Caki2 (cell line): ENCODE data around the gene RBBP8. TPM values are rescaled to one million over a fixed set of nuclear protein-coding genes. Genes with fewer than 3 reads are reported as not detected.
A peak's percentile ranks its signal among the peaks of the same experiment; 100 is the strongest.
"Not testable (repeated sequence)": the region's sequence is repeated elsewhere in the genome, so short reads cannot be mapped to it uniquely, and the experiment has no call there.

Experiments
- DNase-seq: peaks from one replicate; pipeline ENCODE4 v3.0.0-alpha.2; 2015; ENCODE audit warnings: low read depth
- in situ Hi-C: cut with HindIII; loops from 2 replicates; pipeline ENCODE4 v1.10.0; 2016; ENCODE audit warnings: low sequenced_read_pairs, low pct_unique_long_range_greater_than_20kb, mixed read lengths
- total RNA-seq: library from RNA; depleted of rRNA; stranded (reverse); fragments of >200 nt; shearing (Covaris generic); gene quantifications from 2 replicates; pipeline ENCODE4 v1.2.3, GENCODE V29; 2014; ENCODE audit warnings: low replicate concordance

Gene RBBP8
- total RNA-seq, 1 experiment from 2014 or later = 17.0 TPM

- no peak for DNase-seq
- in situ Hi-C loops = no loop called here
These were observed 1.7 kb downstream of the RBBP8 start for GRCh38 chr18:22934789-22935188.

DNA sequence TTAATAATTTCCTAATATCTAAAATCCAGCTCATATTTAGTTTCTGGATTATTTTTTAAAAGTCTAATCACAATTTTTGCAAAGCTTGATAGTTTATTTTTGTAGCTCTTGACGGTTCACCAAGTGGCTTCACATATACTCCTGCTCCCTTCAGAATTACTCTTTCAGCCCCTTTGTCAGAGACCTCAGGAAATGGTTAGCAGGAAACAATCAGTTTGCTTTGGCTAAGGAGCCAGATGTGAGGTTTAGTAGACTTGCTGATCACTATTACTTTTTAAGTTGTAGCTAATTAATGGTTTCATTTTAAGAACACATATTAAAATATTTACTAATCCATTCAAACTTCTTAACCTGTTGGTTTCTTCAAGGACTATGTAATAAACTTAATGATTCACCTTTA, 2.3 kb downstream of the RBBP8 start:
- in situ Hi-C loops = no loop called here
- no peak for DNase-seq

DNA sequence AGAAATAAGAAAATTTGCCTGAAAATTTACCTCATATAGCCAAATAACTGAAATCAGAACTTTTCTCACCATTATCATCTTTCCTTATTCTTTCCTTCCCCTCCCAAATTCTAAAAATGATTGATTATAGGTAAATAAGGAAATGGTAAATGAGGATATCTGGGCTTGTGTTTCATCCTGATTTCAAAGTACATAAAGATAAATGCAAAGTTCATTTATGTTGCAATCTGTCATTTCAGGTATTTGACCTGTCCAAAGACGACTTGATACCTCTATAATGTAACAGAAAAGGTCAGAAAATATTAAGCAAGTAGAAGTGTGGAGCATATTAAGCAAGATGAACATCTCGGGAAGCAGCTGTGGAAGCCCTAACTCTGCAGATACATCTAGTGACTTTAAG, 3.4 kb downstream of the RBBP8 start:
- DNase-seq = no peak
- in situ Hi-C loops = no loop called here

DNA sequence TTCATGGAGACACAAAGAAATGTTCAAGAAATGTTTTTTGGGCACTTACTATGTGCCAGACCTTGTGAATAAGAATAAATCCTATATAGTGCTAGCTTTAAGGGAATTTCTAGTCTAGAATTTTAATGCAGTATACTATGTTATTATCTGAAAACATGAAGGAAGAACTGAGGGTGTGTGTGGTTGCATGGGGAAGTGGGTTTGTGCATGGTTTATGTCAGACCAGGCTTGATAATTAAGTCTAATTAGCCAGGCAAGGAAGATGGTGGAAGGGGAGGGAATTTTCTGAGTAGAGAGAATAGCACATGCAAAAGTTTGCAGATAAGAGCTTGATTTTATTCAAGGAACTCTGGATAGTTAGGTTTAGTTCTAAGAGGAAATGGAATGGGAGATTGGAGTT, 6.5 kb downstream of the RBBP8 start:
- no peak for DNase-seq
- in situ Hi-C loops = no loop called here

DNA sequence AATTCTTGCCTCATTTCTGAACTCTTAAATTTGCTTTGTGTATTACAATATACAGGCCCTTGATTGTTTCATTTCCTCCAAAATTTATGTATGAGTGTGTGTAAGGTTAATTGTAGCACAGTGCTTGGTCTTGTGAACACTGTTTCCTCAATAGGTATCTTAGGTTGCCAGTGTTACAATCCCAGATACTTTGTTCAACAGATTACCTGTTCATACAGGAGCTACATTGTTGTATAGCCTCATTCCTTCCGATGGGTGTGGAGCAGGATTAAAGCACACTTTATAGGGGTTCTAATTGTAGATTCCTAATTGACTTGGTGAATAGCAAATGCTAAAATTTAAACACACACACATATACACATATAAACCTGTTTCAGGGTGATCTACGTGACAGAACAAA, 10.7 kb downstream of the RBBP8 start:
- DNase-seq = no peak
- in situ Hi-C loops = no loop called here

- in situ Hi-C loops = no loop called here
- DNase-seq = no peak
These were observed 13.1 kb downstream of the RBBP8 start for GRCh38 chr18:22946217-22946616.

DNA sequence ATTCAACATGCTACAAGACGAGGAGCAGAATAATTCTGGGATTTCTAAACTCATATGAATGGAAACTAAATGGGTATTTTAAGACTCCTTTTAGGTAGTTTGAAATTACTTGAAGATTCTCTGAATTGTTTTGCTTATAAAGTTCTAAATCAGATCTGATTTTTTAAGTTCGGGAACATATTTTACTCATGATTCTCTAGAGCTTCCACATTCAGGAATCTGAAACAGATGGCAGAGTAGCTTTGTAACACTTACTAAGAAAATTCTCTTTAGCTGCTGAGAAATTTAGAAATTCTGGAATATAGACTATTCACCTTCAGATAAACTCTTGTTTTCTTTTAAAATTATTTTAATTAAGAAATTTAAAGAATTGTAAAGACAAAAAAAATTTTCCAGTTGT, 13.7 kb downstream of the RBBP8 start:
- in situ Hi-C loops = no loop called here

GRCh38 chr18:22951823-22952222, 18.7 kb downstream of the RBBP8 start:
- in situ Hi-C loops = no loop called here
- no peak for DNase-seq

More for the DNA sequence above, 13.7 kb downstream of the RBBP8 start:
- no peak for DNase-seq

GRCh38 chr18:22952525-22952924, 19.4 kb downstream of the RBBP8 start:
- in situ Hi-C loops = no loop called here
- no peak for DNase-seq

- in situ Hi-C loops, DNase-seq: not testable (repeated sequence)
These were observed 20.9 kb downstream of the RBBP8 start for GRCh38 chr18:22953982-22954381.

- in situ Hi-C loops = no loop called here
- DNase-seq = no peak
These were observed 23.1 kb downstream of the RBBP8 start for GRCh38 chr18:22956226-22956625.

DNA sequence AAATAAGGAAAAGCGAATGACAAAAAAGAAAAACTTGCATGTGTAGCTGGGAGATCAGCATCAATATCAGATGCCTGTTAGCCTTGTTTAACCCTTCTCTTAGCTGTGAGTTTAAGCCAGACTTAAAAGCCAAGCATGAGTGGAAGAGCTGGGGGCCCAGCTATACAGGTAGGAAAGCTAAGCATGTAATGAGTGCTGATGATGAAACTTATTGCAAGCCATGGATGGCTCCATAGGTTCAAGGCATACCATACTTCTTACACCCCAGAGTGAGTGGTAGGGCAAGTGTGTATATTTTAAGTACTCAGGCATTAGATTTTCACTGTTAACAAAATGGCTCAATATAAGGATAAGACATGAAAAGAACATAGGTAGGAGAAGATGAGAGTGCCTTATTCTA, 28.0 kb downstream of the RBBP8 start:
- DNase-seq = no peak
- in situ Hi-C loops = no loop called here

GRCh38 chr18:22962004-22962403, 28.9 kb downstream of the RBBP8 start:
- in situ Hi-C loops = no loop called here

GRCh38 chr18:22964116-22964515, 31.0 kb downstream of the RBBP8 start:
- DNase-seq = no peak
- in situ Hi-C loops = no loop called here

More at GRCh38 chr18:22962004-22962403, 28.9 kb downstream of the RBBP8 start:
- DNase-seq = no peak

DNA sequence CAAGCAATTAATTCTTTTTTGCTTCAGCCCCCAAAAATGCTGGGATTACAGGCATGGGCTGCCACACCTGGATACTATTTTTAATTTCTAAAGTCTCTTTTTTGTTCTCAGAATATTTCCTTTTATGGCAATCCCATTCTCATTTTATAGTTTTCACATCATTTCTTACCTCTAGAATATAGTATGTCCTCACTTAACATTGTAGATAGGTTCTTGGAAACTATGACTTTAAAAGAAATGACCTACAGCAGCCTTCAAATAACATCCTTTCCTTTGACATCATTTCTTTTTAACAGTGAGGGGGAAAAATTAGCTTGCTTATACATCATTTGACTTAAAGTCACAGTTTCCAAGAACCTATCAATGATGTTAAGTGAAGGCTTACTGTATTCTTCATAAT, 31.6 kb downstream of the RBBP8 start:
- in situ Hi-C loops = no loop called here
- DNase-seq = no peak

DNA sequence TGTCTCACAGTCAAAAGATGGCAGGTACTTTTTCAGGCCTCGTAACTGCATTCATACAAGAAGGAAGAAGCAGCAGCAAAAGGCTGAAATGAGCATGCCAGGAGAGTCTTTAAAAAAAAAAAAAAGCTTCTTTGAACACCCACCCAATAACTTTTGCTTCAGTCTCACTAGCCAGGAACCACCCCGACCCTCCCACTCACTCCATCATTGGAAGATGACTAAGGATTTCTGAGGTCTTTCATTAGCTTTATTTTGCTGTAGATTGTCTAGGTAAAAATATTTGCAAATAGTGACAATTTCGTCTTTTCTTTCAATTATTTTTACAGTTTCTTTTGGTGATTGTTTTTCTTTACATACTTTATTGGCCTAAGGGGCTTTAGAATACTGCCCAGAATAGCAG, 37.9 kb downstream of the RBBP8 start:
- in situ Hi-C loops = no loop called here
- DNase-seq = peak; percentile 3

- no peak for DNase-seq
- in situ Hi-C loops = no loop called here
These were observed 40.9 kb downstream of the RBBP8 start for GRCh38 chr18:22974001-22974400.

GRCh38 chr18:22974707-22975106, 41.6 kb downstream of the RBBP8 start:
- in situ Hi-C loops = no loop called here
- DNase-seq = peak; percentile 50

GRCh38 chr18:22975508-22975907, 42.4 kb downstream of the RBBP8 start:
- in situ Hi-C loops = no loop called here
- DNase-seq = peak; percentile 16

GRCh38 chr18:22977847-22978701, 44.9 kb downstream of the RBBP8 start:
- in situ Hi-C loops = no loop called here

More at GRCh38 chr18:22977847-22978701, 44.9 kb downstream of the RBBP8 start:
- peak; percentile 80 for DNase-seq
